ENCODE data around the gene MAD2L2. TPM values are rescaled to one million over a fixed set of nuclear protein-coding genes. Genes with fewer than 3 reads are reported as not detected.
A peak's percentile ranks its signal among the peaks of the same experiment; 100 is the strongest.

Gene MAD2L2
- total RNA-seq, 1 donor from 2014 or later: 30.1 TPM

- H3K4me3 ChIP-seq (ENCODE audit: insufficient read depth, low read depth, low read length): no peak overlapping the region
- H3K27me3 ChIP-seq (ENCODE audit: insufficient read depth, low read length): no peaks in the 10 kb centered on the region
- H3K9me3 ChIP-seq (ENCODE audit: insufficient read depth, low read depth, low read length): no peaks in the 10 kb centered on the region
- H3K36me3 Mint-ChIP-seq (ENCODE audit: low read depth, unreplicated experiment): peaks cover 25% of the 10 kb centered on the region
- H3K9me3 Mint-ChIP-seq (ENCODE audit: unreplicated experiment): no peaks in the 10 kb centered on the region
- no peaks in the 10 kb centered on the region for H3K36me3 ChIP-seq (ENCODE audit: insufficient read depth, low read length)
- no peak overlapping the region for H2AFZ ChIP-seq (ENCODE audit: low read depth, low read length)
- peaks cover 3% of the 10 kb centered on the region for H3K4me1 Mint-ChIP-seq (ENCODE audit: low read depth, unreplicated experiment)
- FAIRE-seq (no peak), DNase-seq (ENCODE audit: low read depth) (no peak)
- no peak overlapping the region for H3K4me3 Mint-ChIP-seq (ENCODE audit: unreplicated experiment)
- peaks cover 1% of the 10 kb centered on the region for H3K27me3 Mint-ChIP-seq (ENCODE audit: low read depth, unreplicated experiment)
- peaks cover 3% of the 10 kb centered on the region for H4K20me1 ChIP-seq (ENCODE audit: insufficient read depth, low read length)
- no peak overlapping the region for H3K9ac ChIP-seq (ENCODE audit: low read length)
- no peak overlapping the region for H3K27ac ChIP-seq (ENCODE audit: low read depth, low read length)
- no peaks in the 10 kb centered on the region for H3K79me2 ChIP-seq (ENCODE audit: insufficient read depth, low read length)
- TF ChIP-seq EZH2 (IDR thresholded peaks at IDR 0.05; ENCODE audit: insufficient read depth, low read length) (no peak), CTCF (IDR thresholded peaks at IDR 0.05; ENCODE audit: insufficient read depth, low read depth, low read length) (no peak)
- no peak overlapping the region for H3K27ac Mint-ChIP-seq (ENCODE audit: unreplicated experiment)
- H3K4me2 ChIP-seq (ENCODE audit: low read length): no peak overlapping the region
- peaks cover 8% of the 10 kb centered on the region for H3K4me1 ChIP-seq (ENCODE audit: insufficient read depth, low read length)
These were observed 22.4 kb downstream of the MAD2L2 start for GRCh38 chr1:11658542-11658941.

GRCh38 chr1:11657654-11658053 is 23.3 kb downstream of the MAD2L2 start:
- Histone ChIP-seq H3K4me2 (ENCODE audit: low read length) (no peak overlapping the region), H3K4me1 (ENCODE audit: insufficient read depth, low read length) (peaks cover 8% of the 10 kb centered on the region), H3K27ac (ENCODE audit: low read depth, low read length) (no peak overlapping the region), H3K9ac (ENCODE audit: low read length) (no peak overlapping the region), H3K36me3 (ENCODE audit: insufficient read depth, low read length) (no peaks in the 10 kb centered on the region), H3K9me3 (ENCODE audit: insufficient read depth, low read depth, low read length) (no peaks in the 10 kb centered on the region), H4K20me1 (ENCODE audit: insufficient read depth, low read length) (peaks cover 3% of the 10 kb centered on the region), H3K27me3 (ENCODE audit: insufficient read depth, low read length) (no peaks in the 10 kb centered on the region), H2AFZ (ENCODE audit: low read depth, low read length) (no peak overlapping the region), H3K4me3 (ENCODE audit: insufficient read depth, low read depth, low read length) (no peak overlapping the region), H3K79me2 (ENCODE audit: insufficient read depth, low read length) (no peaks in the 10 kb centered on the region)
- H3K36me3 Mint-ChIP-seq (ENCODE audit: low read depth, unreplicated experiment): peaks cover 20% of the 10 kb centered on the region
- TF ChIP-seq EZH2 (IDR thresholded peaks at IDR 0.05; ENCODE audit: insufficient read depth, low read length): no peak
- no peak overlapping the region for H3K4me3 Mint-ChIP-seq (ENCODE audit: unreplicated experiment)
- no peak for FAIRE-seq
- H3K4me1 Mint-ChIP-seq (ENCODE audit: low read depth, unreplicated experiment): peaks cover 3% of the 10 kb centered on the region
- H3K9me3 Mint-ChIP-seq (ENCODE audit: unreplicated experiment): no peaks in the 10 kb centered on the region
- no peak for DNase-seq (ENCODE audit: low read depth)
- peaks cover 1% of the 10 kb centered on the region for H3K27me3 Mint-ChIP-seq (ENCODE audit: low read depth, unreplicated experiment)
- H3K27ac Mint-ChIP-seq (ENCODE audit: unreplicated experiment): no peak overlapping the region

GRCh38 chr1:11654939-11655808 is 25.8 kb downstream of the MAD2L2 start:
- peaks cover 3% of the 10 kb centered on the region for H4K20me1 ChIP-seq (ENCODE audit: insufficient read depth, low read length)
- no peak for DNase-seq (ENCODE audit: low read depth)
- Mint-ChIP-seq H3K4me3 (ENCODE audit: unreplicated experiment) (peak overlapping the region; percentile 82), H3K27me3 (ENCODE audit: low read depth, unreplicated experiment) (peaks cover 6% of the 10 kb centered on the region), H3K9me3 (ENCODE audit: unreplicated experiment) (no peaks in the 10 kb centered on the region), H3K36me3 (ENCODE audit: low read depth, unreplicated experiment) (peaks cover 8% of the 10 kb centered on the region), H3K4me1 (ENCODE audit: low read depth, unreplicated experiment) (peaks cover 6% of the 10 kb centered on the region), H3K27ac (ENCODE audit: unreplicated experiment) (no peak overlapping the region)
- peaks cover 11% of the 10 kb centered on the region for H3K4me1 ChIP-seq (ENCODE audit: insufficient read depth, low read length)
- TF ChIP-seq EZH2 (IDR thresholded peaks at IDR 0.05; ENCODE audit: insufficient read depth, low read length) (no peak), CTCF (IDR thresholded peaks at IDR 0.05; ENCODE audit: insufficient read depth, low read depth, low read length) (no peak)
- no peaks in the 10 kb centered on the region for H3K36me3 ChIP-seq (ENCODE audit: insufficient read depth, low read length)
- H3K79me2 ChIP-seq (ENCODE audit: insufficient read depth, low read length): no peaks in the 10 kb centered on the region
- H2AFZ ChIP-seq (ENCODE audit: low read depth, low read length): no peak overlapping the region
- no peak overlapping the region for H3K27ac ChIP-seq (ENCODE audit: low read depth, low read length)
- H3K9me3 ChIP-seq (ENCODE audit: insufficient read depth, low read depth, low read length): no peaks in the 10 kb centered on the region
- FAIRE-seq: no peak
- H3K9ac ChIP-seq (ENCODE audit: low read length): peak overlapping the region; percentile 40
- peak overlapping the region; percentile 82 for H3K4me2 ChIP-seq (ENCODE audit: low read length)
- H3K27me3 ChIP-seq (ENCODE audit: insufficient read depth, low read length): peaks cover 5% of the 10 kb centered on the region
- peak overlapping the region; percentile 50 for H3K4me3 ChIP-seq (ENCODE audit: insufficient read depth, low read depth, low read length)
